AG10803 (cell line): Measurements from ENCODE around the gene ANKRD16.

Source experiments
- DNase-seq: peaks from one replicate; pipeline ENCODE4 v3.0.0; 2010; ENCODE audit warnings: low read depth
- H3K4me3 ChIP-seq: 2 replicates; pipeline ENCODE4 v1.5.1; 2011; ENCODE audit warnings: mild to moderate bottlenecking, low read length, control low read depth
- TF ChIP-seq, protein P1 (sequence below): conservative IDR thresholded peaks from 2 replicates; pipeline ENCODE4 v1.5.1; 2011; ENCODE audit warnings: mild to moderate bottlenecking, low read length, control low read depth, inconsistent platforms

ANKRD16 gene

DNA sequence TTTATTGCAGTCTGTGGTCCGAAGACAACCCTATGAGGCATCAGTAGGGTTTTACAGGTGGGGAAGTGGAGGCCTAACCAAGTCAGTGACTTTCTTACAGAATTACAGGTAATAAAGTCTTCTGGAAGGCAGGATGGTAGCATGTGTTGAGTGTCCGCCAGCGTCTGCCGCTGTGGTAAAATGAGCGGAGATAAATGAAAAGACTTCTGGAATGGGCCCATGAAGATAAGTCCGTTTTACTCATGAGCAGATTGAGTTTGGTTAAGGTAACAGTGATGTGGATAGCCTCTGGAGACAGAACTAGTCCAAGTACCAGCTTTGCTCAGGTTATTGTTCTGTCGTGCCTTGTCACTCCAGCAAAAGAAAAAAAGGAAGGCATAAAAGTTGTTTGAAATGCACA, 1.3 kb upstream of the ANKRD16 start:
- TF ChIP-seq, protein P1, sequence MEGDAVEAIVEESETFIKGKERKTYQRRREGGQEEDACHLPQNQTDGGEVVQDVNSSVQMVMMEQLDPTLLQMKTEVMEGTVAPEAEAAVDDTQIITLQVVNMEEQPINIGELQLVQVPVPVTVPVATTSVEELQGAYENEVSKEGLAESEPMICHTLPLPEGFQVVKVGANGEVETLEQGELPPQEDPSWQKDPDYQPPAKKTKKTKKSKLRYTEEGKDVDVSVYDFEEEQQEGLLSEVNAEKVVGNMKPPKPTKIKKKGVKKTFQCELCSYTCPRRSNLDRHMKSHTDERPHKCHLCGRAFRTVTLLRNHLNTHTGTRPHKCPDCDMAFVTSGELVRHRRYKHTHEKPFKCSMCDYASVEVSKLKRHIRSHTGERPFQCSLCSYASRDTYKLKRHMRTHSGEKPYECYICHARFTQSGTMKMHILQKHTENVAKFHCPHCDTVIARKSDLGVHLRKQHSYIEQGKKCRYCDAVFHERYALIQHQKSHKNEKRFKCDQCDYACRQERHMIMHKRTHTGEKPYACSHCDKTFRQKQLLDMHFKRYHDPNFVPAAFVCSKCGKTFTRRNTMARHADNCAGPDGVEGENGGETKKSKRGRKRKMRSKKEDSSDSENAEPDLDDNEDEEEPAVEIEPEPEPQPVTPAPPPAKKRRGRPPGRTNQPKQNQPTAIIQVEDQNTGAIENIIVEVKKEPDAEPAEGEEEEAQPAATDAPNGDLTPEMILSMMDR: no peak
- H3K4me3 ChIP-seq: peak overlapping the region; percentile 92
- DNase-seq: peak; percentile 1

DNA sequence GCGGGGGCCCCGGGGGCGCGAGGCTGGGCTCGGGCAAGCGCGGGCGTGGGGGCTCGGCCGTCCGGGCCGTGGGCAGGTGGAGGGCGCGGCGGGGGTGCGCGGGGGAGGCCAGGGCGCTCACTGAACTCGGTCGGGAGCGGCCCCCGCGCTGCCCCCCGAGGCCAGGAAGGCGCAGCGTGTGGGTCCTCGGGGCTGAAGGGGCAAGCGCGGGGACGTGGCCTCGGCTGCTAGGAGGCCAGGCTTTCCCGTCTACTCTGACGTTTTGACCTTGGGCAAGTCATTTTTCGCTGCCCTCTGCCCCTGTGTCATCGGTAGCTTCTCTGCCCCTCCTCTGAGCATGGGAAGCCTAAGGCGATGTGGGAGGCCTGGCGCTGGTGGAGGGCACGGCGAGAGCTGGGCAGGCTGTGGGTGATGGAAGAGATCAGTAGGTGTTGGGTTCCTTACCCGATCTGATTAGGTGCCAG, 791 bp upstream of the ANKRD16 start:
- H3K4me3 ChIP-seq: peak overlapping the region; percentile 92
- DNase-seq: peak; percentile 24
- TF ChIP-seq, protein P1: no peak

DNA sequence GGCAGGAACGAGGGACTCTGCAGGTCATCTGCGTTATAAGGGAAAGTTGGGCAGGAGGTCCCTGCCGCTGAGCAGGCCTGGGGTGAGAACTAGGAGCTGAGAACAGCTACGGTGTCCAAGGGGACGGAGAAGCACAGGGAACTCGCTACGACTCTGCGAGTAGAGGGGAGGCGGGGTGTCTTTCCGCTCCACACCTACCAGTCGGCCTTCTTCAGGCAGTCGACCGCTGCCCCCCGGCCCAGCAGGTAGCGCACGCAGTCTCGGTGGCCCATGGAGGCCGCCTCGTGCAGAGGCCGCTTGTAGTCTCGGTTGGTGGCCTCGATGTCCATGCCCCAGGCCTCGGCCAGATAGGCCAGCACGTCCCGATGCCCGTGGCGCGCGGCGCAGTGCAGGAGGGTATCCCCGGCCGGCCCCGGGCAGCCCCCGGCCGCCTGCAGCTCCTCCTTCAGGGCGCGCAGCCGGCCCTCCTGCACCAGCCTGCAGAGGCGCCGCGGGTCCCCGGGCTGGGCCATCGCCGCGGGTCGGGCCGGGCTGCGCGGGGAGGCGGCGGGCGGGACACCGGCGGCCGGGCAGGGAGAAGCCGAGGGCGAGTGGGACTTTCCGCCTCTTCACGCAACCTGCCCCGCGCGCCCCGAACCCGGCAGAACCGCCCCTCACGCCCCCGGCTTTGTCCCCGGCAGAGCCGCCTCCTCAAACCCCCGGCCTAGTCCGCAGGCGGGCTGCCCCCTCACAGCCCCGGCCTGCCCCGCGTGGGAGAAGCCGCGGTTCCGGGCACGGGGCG, 660 bp downstream of the ANKRD16 start:
- peak; percentile 8 for DNase-seq
- TF ChIP-seq, protein P1: no peak
- H3K4me3 ChIP-seq: peak overlapping the region; percentile 74

DNA sequence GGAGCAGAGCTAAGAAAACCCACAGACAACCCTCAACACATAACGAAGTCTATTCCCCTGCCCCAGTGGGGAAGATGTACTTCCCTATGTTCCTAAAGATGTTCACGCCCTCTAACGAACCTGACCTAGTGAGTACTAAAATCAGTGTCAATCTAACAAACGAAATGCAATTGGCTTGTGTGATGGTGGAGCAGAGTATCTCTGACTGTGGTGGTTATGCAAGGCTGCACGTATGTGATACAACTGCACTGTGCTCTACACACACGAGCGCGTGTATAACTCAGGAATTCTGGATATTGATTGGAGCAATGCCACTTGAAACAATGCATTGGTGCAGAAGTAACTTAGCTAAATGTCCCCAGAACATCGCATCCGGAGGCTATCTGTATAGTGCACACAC, 1.3 kb downstream of the ANKRD16 start:
- peak; percentile 54 for DNase-seq
- H3K4me3 ChIP-seq: peak overlapping the region; percentile 74
- TF ChIP-seq, protein P1: no peak

DNA sequence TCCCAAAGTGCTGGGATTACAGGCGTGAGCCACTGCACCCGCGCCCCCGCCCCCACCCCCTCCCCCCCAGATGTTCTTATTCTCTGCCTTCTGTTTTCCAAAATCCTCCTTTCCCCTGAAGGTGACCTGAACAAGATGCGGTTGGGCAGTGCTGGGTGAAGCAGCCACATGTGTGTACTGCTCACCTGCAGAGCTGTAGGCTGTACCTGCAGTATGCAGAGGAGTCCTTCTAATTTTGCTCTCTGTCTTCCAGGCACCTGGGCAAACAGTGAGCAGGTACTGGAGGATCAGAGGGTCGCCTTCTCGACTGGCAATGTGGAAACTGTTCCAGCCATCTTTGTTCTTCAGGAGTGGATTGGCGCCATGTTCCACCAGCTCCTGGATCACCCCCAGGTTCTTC, 2.1 kb downstream of the ANKRD16 start:
- no peak for DNase-seq
- H3K4me3 ChIP-seq: peak overlapping the region; percentile 74; the same call in 1 of the 2 replicates
- TF ChIP-seq, protein P1: no peak

DNA sequence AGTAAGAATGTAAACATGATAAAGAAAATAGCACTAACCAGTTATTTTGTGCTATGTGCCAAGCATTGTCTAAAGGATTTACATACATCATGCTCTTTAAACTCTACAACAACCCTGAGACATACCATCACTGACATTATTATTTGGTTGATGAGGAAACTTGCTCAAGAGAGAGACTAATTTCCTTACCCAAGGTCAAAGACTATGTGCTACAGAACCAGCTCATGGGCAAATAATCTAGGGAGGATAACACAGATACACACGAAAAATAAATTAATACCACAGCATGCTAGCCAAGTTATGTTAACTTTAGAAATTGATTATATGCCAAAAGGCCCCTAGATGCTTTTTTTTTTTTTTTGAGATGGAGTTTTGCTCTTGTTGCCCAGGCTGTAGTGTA, 2.7 kb downstream of the ANKRD16 start:
- TF ChIP-seq, protein P1: no peak
- H3K4me3 ChIP-seq: no peak overlapping the region
- peak; percentile 6 for DNase-seq

DNA sequence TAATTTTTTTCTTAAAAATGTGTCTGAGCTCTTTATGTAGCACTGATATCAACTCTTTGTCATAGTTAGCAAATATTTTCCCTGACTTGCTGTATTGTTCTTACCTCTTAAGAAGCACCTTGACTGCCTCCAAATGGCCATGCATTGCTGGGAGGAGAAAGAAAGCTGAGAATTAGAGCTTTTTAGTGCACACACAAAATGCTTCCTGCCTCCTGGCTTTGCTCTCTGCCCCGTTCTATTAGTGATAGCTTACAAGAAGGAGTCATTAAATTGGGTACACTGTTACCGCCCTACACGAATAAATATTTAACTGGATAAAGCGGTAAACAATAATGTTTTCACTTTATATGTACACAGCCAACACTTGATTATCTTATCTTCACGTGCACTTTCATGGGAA, 4.1 kb downstream of the ANKRD16 start:
- DNase-seq: no peak
- H3K4me3 ChIP-seq: no peak overlapping the region
- TF ChIP-seq, protein P1: no peak
